Glutamatergic neuron (in vitro differentiated cells): ENCODE data around the gene CCDC177. TPM values are rescaled to one million over a fixed set of nuclear protein-coding genes. Genes with fewer than 3 reads are reported as not detected.

ENCODE experiments used
- DNase-seq: peaks from one replicate; pipeline ENCODE4 v3.0.0; 2022
- H3K27ac Mint-ChIP-seq: one replicate; pipeline ENCODE4 v1.8.0; 2020; ENCODE audit warnings: mild to moderate bottlenecking, mixed read lengths, inconsistent platforms; ENCODE audit not compliant: unreplicated experiment
- H3K27me3 Mint-ChIP-seq: one replicate; pipeline ENCODE4 v1.8.0; 2020; ENCODE audit warnings: mild to moderate bottlenecking, moderate library complexity, mixed read lengths, inconsistent platforms; ENCODE audit not compliant: unreplicated experiment
- H3K36me3 Mint-ChIP-seq: one replicate; pipeline ENCODE4 v1.8.0; 2020; ENCODE audit warnings: mild to moderate bottlenecking, mixed read lengths, inconsistent platforms; ENCODE audit not compliant: unreplicated experiment
- H3K4me1 Mint-ChIP-seq: one replicate; pipeline ENCODE4 v1.8.0; 2020; ENCODE audit warnings: mild to moderate bottlenecking, low read depth, mixed read lengths, inconsistent platforms; ENCODE audit not compliant: unreplicated experiment
- H3K4me3 Mint-ChIP-seq: one replicate; pipeline ENCODE4 v1.8.0; 2020; ENCODE audit warnings: mild to moderate bottlenecking, mixed read lengths, inconsistent platforms; ENCODE audit not compliant: unreplicated experiment
- H3K9me3 Mint-ChIP-seq: one replicate; pipeline ENCODE4 v1.8.0; 2020; ENCODE audit warnings: mild to moderate bottlenecking, moderate library complexity, mixed read lengths, inconsistent platforms; ENCODE audit not compliant: unreplicated experiment
- CTCF ChIP-seq: fragments of 200-600 bp; sonication (generic); IDR thresholded peaks from one replicate; pipeline ENCODE4 v1.5.0; 2021; ENCODE audit not compliant: partially characterized antibody, unreplicated experiment
- total RNA-seq: library from RNA; stranded (reverse); fragmentation: NEBNext Ultra II Directional; extraction: Animal tissue kit (Norgen Biotek cat#: 25700); gene quantifications from one replicate; pipeline ENCODE4 v1.2.1, GENCODE V29; 2021; ENCODE audit not compliant: unreplicated experiment

The CCDC177 gene
- total RNA-seq, 1 donor from 2014 or later, result 7.8 TPM

GRCh38 chr14:69540654-69541335, 33.9 kb downstream of the CCDC177 start:
- DNase-seq, result no peak
- TF ChIP-seq CTCF, result no peak
- Mint-ChIP-seq H3K27me3 (no peaks in the 10 kb centered on the region), H3K27ac (no peak overlapping the region), H3K36me3 (peaks cover 6% of the 10 kb centered on the region), H3K9me3 (peaks cover 4% of the 10 kb centered on the region), H3K4me3 (no peak overlapping the region), H3K4me1 (peaks cover 9% of the 10 kb centered on the region)

- Mint-ChIP-seq H3K4me1 (peaks cover 13% of the 10 kb centered on the region), H3K9me3 (peaks cover 4% of the 10 kb centered on the region), H3K27ac (peak overlapping the region; percentile 43), H3K36me3 (peaks cover 4% of the 10 kb centered on the region), H3K4me3 (no peak overlapping the region), H3K27me3 (no peaks in the 10 kb centered on the region)
- DNase-seq, result no peak
- no peak for TF ChIP-seq CTCF
Observed at GRCh38 chr14:69539631-69540410, 34.9 kb downstream of the CCDC177 start.

GRCh38 chr14:69538766-69539165, 35.9 kb downstream of the CCDC177 start:
- Mint-ChIP-seq H3K27ac (no peak overlapping the region), H3K9me3 (peaks cover 1% of the 10 kb centered on the region)

GRCh38 chr14:69537900-69538299, 36.8 kb downstream of the CCDC177 start:
- no peaks in the 10 kb centered on the region for H3K27me3 Mint-ChIP-seq
- peaks cover 4% of the 10 kb centered on the region for H3K36me3 Mint-ChIP-seq
- no peak for TF ChIP-seq CTCF
- H3K27ac Mint-ChIP-seq, result no peak overlapping the region
- no peak for DNase-seq
- peaks cover 1% of the 10 kb centered on the region for H3K9me3 Mint-ChIP-seq
- H3K4me3 Mint-ChIP-seq, result no peak overlapping the region
- H3K4me1 Mint-ChIP-seq, result peaks cover 4% of the 10 kb centered on the region

More at GRCh38 chr14:69538766-69539165, 35.9 kb downstream of the CCDC177 start:
- no peak for TF ChIP-seq CTCF
- Mint-ChIP-seq H3K4me3 (no peak overlapping the region), H3K36me3 (peaks cover 4% of the 10 kb centered on the region), H3K4me1 (peaks cover 7% of the 10 kb centered on the region), H3K27me3 (no peaks in the 10 kb centered on the region)
- DNase-seq, result no peak

GRCh38 chr14:69536971-69537370, 37.7 kb downstream of the CCDC177 start:
- Mint-ChIP-seq H3K9me3 (no peaks in the 10 kb centered on the region), H3K4me3 (no peak overlapping the region), H3K36me3 (no peaks in the 10 kb centered on the region), H3K27ac (no peak overlapping the region), H3K4me1 (peaks cover 4% of the 10 kb centered on the region), H3K27me3 (no peaks in the 10 kb centered on the region)
- TF ChIP-seq CTCF, result no peak
- no peak for DNase-seq
